PFSK-1 (cell line): ENCODE results near the gene PLEKHB1.

Source experiments
- FOXP2 ChIP-seq: optimal IDR thresholded peaks from 2 replicates; pipeline ENCODE3; 2011; ENCODE audit warnings: borderline replicate concordance, control low read depth, inconsistent platforms; ENCODE audit not compliant: insufficient read depth; ENCODE audit errors: extremely low read length, extremely low read depth
- POLR2AphosphoS5 ChIP-seq: IDR thresholded peaks from 2 replicates; pipeline ENCODE4 v1.6.1; 2012; ENCODE audit warnings: low read depth, mild to moderate bottlenecking, control low read depth, low read length, moderate library complexity
- REST ChIP-seq, 2 experiments: IDR thresholded peaks; 2 replicates each; pipeline versions ENCODE4 v1.6.1 to v1.8.0; 2011 to 2012; ENCODE audit warnings: low read depth in 2 of 2, low read length in 2 of 2, control low read depth in 1 of 2, inconsistent platforms in 1 of 2, mild to moderate bottlenecking in 1 of 2, moderate library complexity in 1 of 2; ENCODE audit not compliant: insufficient read depth in 1 of 2
- SIN3A ChIP-seq: IDR thresholded peaks from 2 replicates; pipeline ENCODE4 v1.6.1; 2012; ENCODE audit warnings: mild to moderate bottlenecking, low read length, moderate library complexity, borderline replicate concordance; ENCODE audit not compliant: insufficient read depth
- TAF1 ChIP-seq: IDR thresholded peaks from 2 replicates; pipeline ENCODE4 v1.6.1; 2012; ENCODE audit warnings: low read length, control low read depth, borderline replicate concordance; ENCODE audit not compliant: insufficient read depth

- TF ChIP-seq POLR2AphosphoS5 = no peak
- TF ChIP-seq TAF1 = no peak
- no peak for TF ChIP-seq REST (IDR thresholded peaks at IDR 0.05; ENCODE audit: insufficient read depth in 1 of 2, low read depth in 2 of 2, low read length in 2 of 2)
- no peak for TF ChIP-seq SIN3A
- no peak for TF ChIP-seq FOXP2
Measured at GRCh38 chr11:73651252-73651651, 4.9 kb downstream of the PLEKHB1 start.
